ENCODE data around the gene GNAQ. TPM values are rescaled to one million over a fixed set of nuclear protein-coding genes. Genes with fewer than 3 reads are reported as not detected.

The GNAQ gene
- total RNA-seq, 1 donor from 2014 or later = 46.7 TPM

DNA sequence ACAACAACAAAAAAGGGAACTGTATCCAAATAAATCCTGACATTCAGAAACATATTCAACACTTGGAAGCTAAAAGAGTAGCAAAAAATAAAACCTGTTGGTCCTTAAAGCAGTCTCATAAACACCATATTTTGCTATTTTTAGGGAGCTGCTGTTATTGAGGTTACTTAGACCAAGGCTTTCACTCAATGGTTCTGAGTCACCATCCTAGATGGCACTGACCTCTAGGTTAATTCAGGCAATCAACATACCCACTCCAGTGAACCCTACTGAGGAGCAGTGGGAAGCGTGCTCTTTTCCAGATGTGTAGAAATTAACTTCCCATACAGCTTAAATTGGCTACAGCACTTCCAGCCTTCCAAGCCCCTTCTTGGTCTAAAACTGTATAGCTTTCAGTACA is 5.2 kb downstream of the GNAQ start:
- Mint-ChIP-seq H3K36me3 (peaks cover 13% of the 10 kb centered on the region), H3K27ac (no peak overlapping the region), H3K4me1 (ENCODE audit: unreplicated experiment) (peaks cover 58% of the 10 kb centered on the region), H3K27me3 (no peaks in the 10 kb centered on the region), H3K4me3 (no peak overlapping the region), H3K9me3 (no peaks in the 10 kb centered on the region)
- TF ChIP-seq, protein P1, sequence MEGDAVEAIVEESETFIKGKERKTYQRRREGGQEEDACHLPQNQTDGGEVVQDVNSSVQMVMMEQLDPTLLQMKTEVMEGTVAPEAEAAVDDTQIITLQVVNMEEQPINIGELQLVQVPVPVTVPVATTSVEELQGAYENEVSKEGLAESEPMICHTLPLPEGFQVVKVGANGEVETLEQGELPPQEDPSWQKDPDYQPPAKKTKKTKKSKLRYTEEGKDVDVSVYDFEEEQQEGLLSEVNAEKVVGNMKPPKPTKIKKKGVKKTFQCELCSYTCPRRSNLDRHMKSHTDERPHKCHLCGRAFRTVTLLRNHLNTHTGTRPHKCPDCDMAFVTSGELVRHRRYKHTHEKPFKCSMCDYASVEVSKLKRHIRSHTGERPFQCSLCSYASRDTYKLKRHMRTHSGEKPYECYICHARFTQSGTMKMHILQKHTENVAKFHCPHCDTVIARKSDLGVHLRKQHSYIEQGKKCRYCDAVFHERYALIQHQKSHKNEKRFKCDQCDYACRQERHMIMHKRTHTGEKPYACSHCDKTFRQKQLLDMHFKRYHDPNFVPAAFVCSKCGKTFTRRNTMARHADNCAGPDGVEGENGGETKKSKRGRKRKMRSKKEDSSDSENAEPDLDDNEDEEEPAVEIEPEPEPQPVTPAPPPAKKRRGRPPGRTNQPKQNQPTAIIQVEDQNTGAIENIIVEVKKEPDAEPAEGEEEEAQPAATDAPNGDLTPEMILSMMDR (conservative IDR thresholded peaks at IDR 0.05) = no peak
- no peak for DNase-seq (ENCODE audit: extremely low spot score, unreplicated experiment)

DNA sequence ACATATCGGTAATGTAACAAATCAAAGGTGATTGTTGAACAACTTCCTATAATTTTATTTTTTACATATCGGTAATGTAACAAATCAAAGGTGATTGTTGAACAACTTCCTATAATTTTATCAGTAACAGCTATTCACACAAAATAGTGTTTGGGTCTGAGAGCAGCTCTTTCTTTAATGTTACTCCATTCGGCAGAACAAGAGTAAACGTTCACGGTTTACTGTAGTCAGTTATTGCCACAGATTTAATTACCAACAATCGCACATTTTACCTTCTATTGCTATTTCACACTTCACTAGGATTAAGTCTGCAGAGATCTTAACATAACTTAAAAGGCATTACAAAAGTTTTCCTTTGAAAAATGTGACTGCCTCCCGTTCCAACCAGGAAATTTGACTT is 6.4 kb downstream of the GNAQ start:
- no peak for DNase-seq (ENCODE audit: extremely low spot score, unreplicated experiment)
- Mint-ChIP-seq H3K27ac (no peak overlapping the region), H3K4me3 (no peak overlapping the region), H3K9me3 (no peaks in the 10 kb centered on the region), H3K4me1 (ENCODE audit: unreplicated experiment) (peaks cover 65% of the 10 kb centered on the region), H3K27me3 (no peaks in the 10 kb centered on the region), H3K36me3 (peaks cover 13% of the 10 kb centered on the region)
- TF ChIP-seq, protein P1 (conservative IDR thresholded peaks at IDR 0.05) = no peak

DNA sequence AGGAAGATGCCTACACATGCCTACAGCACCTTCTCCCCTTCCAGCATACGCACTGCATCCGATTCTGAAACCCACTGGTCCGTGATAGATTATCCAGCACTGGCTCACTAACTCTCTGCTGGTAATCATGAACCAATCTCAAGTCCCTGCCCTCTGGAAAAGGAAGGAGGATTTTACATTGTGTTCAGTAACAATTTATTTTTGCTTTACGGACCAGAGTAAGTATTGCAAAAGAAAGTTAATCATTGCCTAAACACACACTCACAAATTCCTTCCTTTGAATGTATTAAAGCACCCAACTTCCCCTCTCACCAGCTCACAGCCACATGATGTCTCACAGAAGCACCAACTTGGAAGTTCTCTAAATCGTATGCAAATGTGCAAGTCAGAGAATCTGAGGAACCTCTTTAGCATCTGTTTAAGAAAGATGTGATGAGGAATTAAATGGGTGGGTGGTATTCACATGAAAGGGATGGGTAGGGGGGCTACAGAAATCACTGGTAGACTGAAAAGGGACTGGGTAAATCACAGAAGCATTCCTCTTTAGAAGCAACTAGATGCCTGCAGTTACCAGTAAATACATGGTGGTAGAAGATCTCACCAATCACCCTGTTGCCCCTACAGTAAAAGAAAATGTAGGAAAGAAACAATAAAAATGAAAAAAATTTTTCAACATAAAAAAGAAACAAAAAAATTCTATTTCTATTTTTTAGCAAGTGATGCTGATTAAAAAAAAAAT is 8.4 kb downstream of the GNAQ start:
- peak overlapping the region; percentile 9 for H3K27ac Mint-ChIP-seq
- peak overlapping the region; percentile 13 for H3K4me3 Mint-ChIP-seq
- H3K4me1 Mint-ChIP-seq (ENCODE audit: unreplicated experiment) = peaks cover 54% of the 10 kb centered on the region

DNA sequence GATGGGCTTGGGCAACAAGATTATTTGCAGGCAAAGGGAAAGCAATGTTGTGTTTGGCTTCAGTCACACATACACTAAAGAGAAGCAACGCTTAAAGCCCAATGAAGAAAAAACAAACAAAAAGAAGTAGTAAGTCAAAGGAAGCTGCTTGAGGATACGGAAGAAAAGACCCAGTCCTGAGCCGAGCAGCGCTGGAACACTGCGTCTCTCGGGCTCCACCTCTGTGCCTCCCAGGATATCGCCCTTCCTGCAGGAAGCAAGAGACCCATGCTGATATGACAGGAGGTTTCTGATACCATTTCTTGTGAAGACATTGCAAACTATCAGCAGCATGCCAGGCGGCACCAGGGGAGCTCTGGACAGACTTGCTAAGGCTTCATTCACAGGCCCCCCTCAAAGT is 9.9 kb downstream of the GNAQ start:
- peak overlapping the region; percentile 5 for H3K27ac Mint-ChIP-seq
- H3K4me3 Mint-ChIP-seq = peak overlapping the region; percentile 53
- TF ChIP-seq, protein P1 (conservative IDR thresholded peaks at IDR 0.05) = no peak

More for the DNA sequence above, 8.4 kb downstream of the GNAQ start:
- DNase-seq (ENCODE audit: extremely low spot score, unreplicated experiment) = no peak
- Mint-ChIP-seq H3K9me3 (no peaks in the 10 kb centered on the region), H3K27me3 (no peaks in the 10 kb centered on the region), H3K36me3 (peaks cover 9% of the 10 kb centered on the region)
- TF ChIP-seq, protein P1 (conservative IDR thresholded peaks at IDR 0.05) = no peak

DNA sequence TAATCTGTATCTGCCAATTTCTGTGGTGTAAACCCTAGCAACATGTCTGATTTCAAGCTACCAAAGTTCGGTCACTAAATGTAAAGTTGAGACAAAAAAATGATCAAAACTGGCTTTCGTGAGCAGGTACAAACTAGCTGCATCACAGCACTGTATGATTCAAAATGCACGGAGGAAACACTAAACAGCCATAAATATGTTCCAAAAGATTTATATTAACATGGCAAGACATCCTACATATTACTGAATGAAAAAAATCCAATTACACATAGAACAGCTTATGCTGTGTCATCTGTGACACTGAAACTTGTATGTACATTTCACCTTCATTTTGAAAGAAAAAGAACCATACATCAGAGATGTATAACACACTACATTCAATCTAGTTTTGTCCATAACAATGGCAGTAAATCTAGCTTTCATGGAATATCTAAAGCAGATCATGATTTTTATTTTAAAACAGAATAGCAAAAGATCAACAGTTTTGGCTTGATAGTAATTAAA is 14.4 kb downstream of the GNAQ start:
- Mint-ChIP-seq H3K4me1 (ENCODE audit: unreplicated experiment) (peaks cover 33% of the 10 kb centered on the region), H3K9me3 (no peaks in the 10 kb centered on the region), H3K27ac (no peak overlapping the region), H3K36me3 (peaks cover 9% of the 10 kb centered on the region), H3K27me3 (no peaks in the 10 kb centered on the region), H3K4me3 (no peak overlapping the region)
- no peak for DNase-seq (ENCODE audit: extremely low spot score, unreplicated experiment)
- TF ChIP-seq, protein P1 (conservative IDR thresholded peaks at IDR 0.05) = no peak

More for the DNA sequence above, 9.9 kb downstream of the GNAQ start:
- Mint-ChIP-seq H3K27me3 (no peaks in the 10 kb centered on the region), H3K4me1 (ENCODE audit: unreplicated experiment) (peaks cover 60% of the 10 kb centered on the region), H3K9me3 (no peaks in the 10 kb centered on the region), H3K36me3 (peaks cover 9% of the 10 kb centered on the region)
- DNase-seq (ENCODE audit: extremely low spot score, unreplicated experiment) = no peak

Measured in type B pancreatic cell (in vitro differentiated cells).